Measurements from ENCODE around the gene CNP.
"Not testable (repeated sequence)": the region's sequence is repeated elsewhere in the genome, so short reads cannot be mapped to it uniquely, and the experiment has no call there.

DNA sequence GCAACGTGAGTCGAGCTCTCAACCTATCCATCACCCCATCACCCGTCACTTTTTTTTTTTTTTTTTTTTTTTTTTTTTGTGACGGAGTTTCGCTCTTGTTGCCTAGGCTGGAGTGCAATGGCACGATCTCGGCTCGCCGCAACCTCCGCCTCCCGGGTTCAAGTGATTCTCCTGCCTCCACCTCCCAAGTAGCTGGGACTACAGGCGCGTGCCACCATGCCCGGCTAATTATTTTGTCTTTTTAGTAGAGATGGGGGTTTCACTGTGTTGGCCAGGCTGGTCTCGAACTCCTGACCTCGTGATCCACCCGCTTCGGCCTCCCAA, 35.8 kb upstream of the CNP start:
- TF ChIP-seq CTCF, POLR2A (IDR thresholded peaks at IDR 0.05): not testable (repeated sequence)
